ENCODE measurements around the gene DUSP22. TPM values are rescaled to one million over a fixed set of nuclear protein-coding genes. Genes with fewer than 3 reads are reported as not detected.
A peak's percentile ranks its signal among the peaks of the same experiment; 100 is the strongest.

The DUSP22 gene
- total RNA-seq, 1 experiment from 2014 or later, result 25.0 TPM

DNA sequence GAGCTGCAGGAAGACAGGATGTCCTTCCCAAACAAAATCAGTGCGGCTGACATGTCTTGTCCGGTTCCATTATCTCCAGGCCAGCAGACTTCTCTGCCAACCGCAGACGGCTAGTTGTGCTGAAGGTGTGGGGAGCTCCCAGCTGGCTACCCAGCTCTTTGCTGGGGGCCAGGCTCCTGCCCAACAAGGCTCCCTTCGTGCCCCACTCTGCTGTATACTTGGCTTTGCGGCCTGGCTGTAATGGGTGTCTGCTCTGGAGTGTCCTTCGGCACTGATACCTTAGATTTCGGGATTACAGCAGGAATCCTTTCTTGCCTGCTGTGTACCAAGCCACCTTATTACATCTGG lies 50.5 kb downstream of the DUSP22 start:
- Mint-ChIP-seq H3K4me3 (no peak overlapping the region), H3K36me3 (ENCODE audit: insufficient read depth in 1 of 3, low read depth in 3 of 3) (peaks cover 15 to 51% (median 15%) of the 10 kb centered on the region in 3 experiments; a peak in 6 of 7 replicates), H3K4me1 (no peaks in the 10 kb centered on the region), H3K27ac (peak overlapping the region in 1 of 3 experiments; percentile 35; a peak in 1 of 7 replicates), H3K9me3 (peaks cover 89 to 90% of the 10 kb centered on the region in 2 experiments), H3K27me3 (ENCODE audit: low read depth) (peaks cover 2% of the 10 kb centered on the region)
- H2BK20ac ChIP-seq (ENCODE audit: low read depth, low read length, poor library complexity, severe bottlenecking), result no peak overlapping the region
- H3K18ac ChIP-seq (ENCODE audit: insufficient read length, low read depth, low read length), result no peak overlapping the region
- TF ChIP-seq, protein P1, sequence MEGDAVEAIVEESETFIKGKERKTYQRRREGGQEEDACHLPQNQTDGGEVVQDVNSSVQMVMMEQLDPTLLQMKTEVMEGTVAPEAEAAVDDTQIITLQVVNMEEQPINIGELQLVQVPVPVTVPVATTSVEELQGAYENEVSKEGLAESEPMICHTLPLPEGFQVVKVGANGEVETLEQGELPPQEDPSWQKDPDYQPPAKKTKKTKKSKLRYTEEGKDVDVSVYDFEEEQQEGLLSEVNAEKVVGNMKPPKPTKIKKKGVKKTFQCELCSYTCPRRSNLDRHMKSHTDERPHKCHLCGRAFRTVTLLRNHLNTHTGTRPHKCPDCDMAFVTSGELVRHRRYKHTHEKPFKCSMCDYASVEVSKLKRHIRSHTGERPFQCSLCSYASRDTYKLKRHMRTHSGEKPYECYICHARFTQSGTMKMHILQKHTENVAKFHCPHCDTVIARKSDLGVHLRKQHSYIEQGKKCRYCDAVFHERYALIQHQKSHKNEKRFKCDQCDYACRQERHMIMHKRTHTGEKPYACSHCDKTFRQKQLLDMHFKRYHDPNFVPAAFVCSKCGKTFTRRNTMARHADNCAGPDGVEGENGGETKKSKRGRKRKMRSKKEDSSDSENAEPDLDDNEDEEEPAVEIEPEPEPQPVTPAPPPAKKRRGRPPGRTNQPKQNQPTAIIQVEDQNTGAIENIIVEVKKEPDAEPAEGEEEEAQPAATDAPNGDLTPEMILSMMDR (conservative IDR thresholded peaks at IDR 0.05), result no peak
- H3K23me2 ChIP-seq (ENCODE audit: insufficient read length, low read depth, low read length, poor library complexity, severe bottlenecking), result no peaks in the 10 kb centered on the region
- H3K27ac ChIP-seq (ENCODE audit: insufficient read length, low read depth, low read length), result no peak overlapping the region
- no peaks in the 10 kb centered on the region for H3K79me1 ChIP-seq (ENCODE audit: insufficient read depth, low read depth, low read length, poor library complexity, severe bottlenecking)
- no peaks in the 10 kb centered on the region for H3K4me1 ChIP-seq (ENCODE audit: insufficient read depth, low read length)
- no peak overlapping the region for H2BK15ac ChIP-seq (ENCODE audit: low read depth, low read length)
- H4K8ac ChIP-seq (replicated peaks; ENCODE audit: insufficient read length, low read depth, low read length), result no peak overlapping the region
- no CpG with 5 or more reads among the region's 8 CpGs for WGBS (ENCODE audit: extremely low coverage, insufficient read length, low lambda C conversion rate)
- H2AK5ac ChIP-seq (ENCODE audit: insufficient read length, low read length), result no peak overlapping the region
- peaks cover 88% of the 10 kb centered on the region for H3K9me3 ChIP-seq (ENCODE audit: control insufficient read depth, low read depth, low read length)
- no peak overlapping the region for H3K4ac ChIP-seq (ENCODE audit: low read depth, low read length)
- H4K5ac ChIP-seq (ENCODE audit: insufficient read length, low read depth, low read length), result no peak overlapping the region
- no peak overlapping the region for H2BK12ac ChIP-seq (ENCODE audit: insufficient read length, low read depth, low read length)
- no peaks in the 10 kb centered on the region for H4K20me1 ChIP-seq (ENCODE audit: control insufficient read depth, insufficient read depth, insufficient read length)
- H3K79me2 ChIP-seq (ENCODE audit: insufficient read depth, low read length), result no peaks in the 10 kb centered on the region
- no peak overlapping the region for H3K23ac ChIP-seq (ENCODE audit: insufficient read length, low read depth, low read length)
- H3K27me3 ChIP-seq (ENCODE audit: insufficient read depth, low read length), result no peaks in the 10 kb centered on the region
- H3K9ac ChIP-seq (ENCODE audit: extremely low read depth, insufficient read length, low read length), result no peak overlapping the region
- no peak overlapping the region for H4K91ac ChIP-seq (ENCODE audit: insufficient read length, low read depth, low read length)
- H3T11ph ChIP-seq (ENCODE audit: low read length), result no peak overlapping the region
- no peak overlapping the region for H3K4me2 ChIP-seq (ENCODE audit: insufficient read depth, insufficient read length, low read length)
- no peak overlapping the region; the same call in 1 of the 2 replicates for H3K14ac ChIP-seq (ENCODE audit: insufficient read depth, low read length)
- no peak overlapping the region for H3K56ac ChIP-seq (ENCODE audit: insufficient read length, low read depth, low read length)
- no peak for DNase-seq
- H2BK5ac ChIP-seq (ENCODE audit: insufficient read length, low read length), result no peak overlapping the region
- no peak overlapping the region for H2AFZ ChIP-seq (ENCODE audit: low read length)
- H2BK120ac ChIP-seq (ENCODE audit: low read depth, low read length, poor library complexity, severe bottlenecking), result no peak overlapping the region

All from H9 (cell line).